Lower leg skin (tissue), 4 donors: ENCODE data around the gene RUFY3. TPM values are rescaled to one million over a fixed set of nuclear protein-coding genes. Genes with fewer than 3 reads are reported as not detected.
A peak's percentile ranks its signal among the peaks of the same experiment; 100 is the strongest.

Experiments
- DNase-seq, 2 donors: peaks; one replicate each; pipeline ENCODE4 v3.0.0-alpha.2; 2019; ENCODE audit warnings: low spot score in 2 of 2
- H3K4me3 ChIP-seq: fragments of 200-600 bp; sonication (generic); 2 replicates; pipeline ENCODE4 v1.5.1; 2017; ENCODE audit warnings: mild to moderate bottlenecking, low read depth; ENCODE audit not compliant: poor library complexity, severe bottlenecking
- POLR2A ChIP-seq, 2 donors: fragments of 450-650 bp; IDR thresholded peaks; one replicate each; pipeline ENCODE4 v1.6.1; 2016 to 2017; ENCODE audit warnings: antibody characterized with exemption in 2 of 2, mild to moderate bottlenecking in 1 of 2, moderate library complexity in 1 of 2
- WGBS, 2 donors: methylation state at CpG; one replicate each; pipeline ENCODE4 v1.1.5; 2018; 5-methylcytosine and 5-hydroxymethylcytosine counted together
- intact Hi-C: fragments of 100-400 bp; cut with DNase I; formaldehyde crosslinking; loops from one replicate; pipeline ENCODE4 v1.15.0; 2023; ENCODE audit warnings: low total_unique reads
- total RNA-seq, 4 donors: library from RNA; depleted of rRNA; stranded (reverse); fragments of >200 nt; gene quantifications; one replicate each; pipeline ENCODE4 v1.1.0, GENCODE V29; 2016
- TF ChIP-seq, protein P1 (sequence below), 3 donors: fragments of 450-650 bp; IDR thresholded peaks; one replicate each; pipeline ENCODE4 v1.5.1; 2016; ENCODE audit warnings: antibody characterized with exemption in 3 of 3, mild to moderate bottlenecking in 3 of 3, moderate library complexity in 2 of 3

The RUFY3 gene
- total RNA-seq, 4 donors from 2014 or later = 54.2 to 88.9 (median 65.7) TPM

DNA sequence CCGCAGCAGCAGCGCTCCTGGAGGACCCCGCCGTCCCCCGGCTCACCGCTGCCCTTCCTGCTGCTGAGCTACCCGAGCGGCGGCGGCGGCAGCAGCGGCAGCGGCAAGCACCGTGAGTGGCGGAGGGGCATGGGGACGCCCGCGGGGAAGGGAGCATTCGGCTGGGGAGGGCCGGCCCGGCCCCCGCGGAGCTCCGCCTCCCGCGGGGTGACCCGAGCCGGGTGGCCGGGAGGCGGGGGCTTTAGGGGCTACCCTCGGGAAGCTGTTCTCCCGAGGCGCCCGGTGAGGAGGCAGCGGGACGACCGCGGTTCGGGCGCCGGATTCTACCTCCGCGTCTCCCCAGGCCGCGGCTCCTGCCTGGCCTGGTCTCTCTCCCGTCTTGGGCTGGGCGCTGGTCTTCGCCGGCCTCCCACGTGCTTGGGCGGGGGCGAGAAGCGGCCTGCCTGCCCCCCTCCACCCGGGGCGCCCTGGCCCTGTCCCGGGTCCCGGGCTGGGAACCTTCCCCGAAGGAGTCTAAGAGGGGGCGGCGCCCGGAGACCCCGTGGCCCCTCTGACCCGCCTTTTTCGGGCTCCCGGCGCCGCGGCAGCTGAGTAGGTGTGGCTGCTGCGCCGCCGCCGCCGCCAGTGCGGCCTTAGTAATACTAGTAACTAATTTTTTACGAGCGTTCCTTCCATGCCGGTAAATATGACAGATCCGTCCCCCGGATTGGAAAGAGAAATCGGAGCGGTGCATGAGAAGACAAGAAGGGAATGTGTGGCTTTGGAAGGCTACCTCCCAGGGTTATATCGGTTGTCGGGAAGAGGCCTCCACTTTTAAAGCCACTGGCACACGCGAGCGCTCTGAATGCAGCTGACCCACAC is 16.4 kb upstream of the RUFY3 start:
- intact Hi-C loops = no loop called here
- WGBS, 2 donors = 0 to 1% methylated on average over 39 to 55 of the region's 86 CpGs
- peak; percentile 65 to 95 for DNase-seq

DNA sequence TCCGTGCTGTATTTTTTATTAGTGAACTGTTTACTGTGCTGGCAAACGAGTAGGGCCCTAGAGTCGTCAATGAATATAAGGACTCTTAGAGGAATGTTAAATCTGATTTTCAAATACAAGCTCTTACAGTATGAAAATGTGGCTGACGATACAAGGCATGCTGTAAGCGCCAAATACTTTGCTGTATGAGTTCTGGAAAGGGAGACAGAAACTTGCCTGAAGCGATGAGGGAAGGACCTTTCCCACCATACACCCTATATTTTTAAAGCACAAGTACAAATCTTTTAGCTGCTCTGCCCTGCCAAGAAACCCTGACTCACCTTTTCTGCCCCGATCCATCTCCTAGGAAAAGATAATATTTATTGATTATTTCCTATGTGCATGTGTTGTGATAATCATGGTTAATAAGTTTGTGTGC is 15.7 kb upstream of the RUFY3 start:
- TF ChIP-seq POLR2A (IDR thresholded peaks at IDR 0.05) = no peak
- TF ChIP-seq, protein P1, sequence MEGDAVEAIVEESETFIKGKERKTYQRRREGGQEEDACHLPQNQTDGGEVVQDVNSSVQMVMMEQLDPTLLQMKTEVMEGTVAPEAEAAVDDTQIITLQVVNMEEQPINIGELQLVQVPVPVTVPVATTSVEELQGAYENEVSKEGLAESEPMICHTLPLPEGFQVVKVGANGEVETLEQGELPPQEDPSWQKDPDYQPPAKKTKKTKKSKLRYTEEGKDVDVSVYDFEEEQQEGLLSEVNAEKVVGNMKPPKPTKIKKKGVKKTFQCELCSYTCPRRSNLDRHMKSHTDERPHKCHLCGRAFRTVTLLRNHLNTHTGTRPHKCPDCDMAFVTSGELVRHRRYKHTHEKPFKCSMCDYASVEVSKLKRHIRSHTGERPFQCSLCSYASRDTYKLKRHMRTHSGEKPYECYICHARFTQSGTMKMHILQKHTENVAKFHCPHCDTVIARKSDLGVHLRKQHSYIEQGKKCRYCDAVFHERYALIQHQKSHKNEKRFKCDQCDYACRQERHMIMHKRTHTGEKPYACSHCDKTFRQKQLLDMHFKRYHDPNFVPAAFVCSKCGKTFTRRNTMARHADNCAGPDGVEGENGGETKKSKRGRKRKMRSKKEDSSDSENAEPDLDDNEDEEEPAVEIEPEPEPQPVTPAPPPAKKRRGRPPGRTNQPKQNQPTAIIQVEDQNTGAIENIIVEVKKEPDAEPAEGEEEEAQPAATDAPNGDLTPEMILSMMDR (IDR thresholded peaks at IDR 0.05) = no peak
- WGBS, 2 donors = 3 to 8% methylated on average over 7 of the region's 7 CpGs

More for the DNA sequence above, 16.4 kb upstream of the RUFY3 start:
- H3K4me3 ChIP-seq = peak overlapping the region; percentile 73
- TF ChIP-seq, protein P1 (IDR thresholded peaks at IDR 0.05) = no peak
- TF ChIP-seq POLR2A (IDR thresholded peaks at IDR 0.05) = no peak

DNA sequence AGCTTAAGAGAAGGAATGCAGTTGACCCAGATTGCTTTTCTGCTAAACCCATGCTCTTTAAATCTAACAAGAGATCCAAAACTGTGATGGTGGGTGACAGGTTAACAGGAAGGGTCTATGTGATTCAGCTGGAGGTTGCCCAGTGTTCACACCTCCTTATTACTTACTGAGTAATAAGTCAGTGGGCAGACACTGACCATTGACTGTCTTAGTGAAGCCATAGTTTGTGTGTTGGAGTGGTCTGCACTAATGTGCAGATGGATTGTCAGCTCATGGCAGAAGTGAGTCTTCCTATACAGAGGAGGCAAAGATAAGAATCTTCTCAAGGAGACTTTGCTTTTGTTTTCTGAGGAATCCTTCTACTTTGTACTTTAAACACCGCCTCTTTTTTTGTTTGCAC is 15.2 kb upstream of the RUFY3 start:
- intact Hi-C loops = no loop called here
- WGBS, 2 donors = 53 to 65% methylated on average over 1 of the region's 1 CpG
- DNase-seq = no peak
- TF ChIP-seq POLR2A (IDR thresholded peaks at IDR 0.05) = no peak
- TF ChIP-seq, protein P1 (IDR thresholded peaks at IDR 0.05) = no peak
- no peak overlapping the region for H3K4me3 ChIP-seq

More for the DNA sequence above, 15.7 kb upstream of the RUFY3 start:
- H3K4me3 ChIP-seq = peak overlapping the region; percentile 73
- intact Hi-C loops = no loop called here
- no peak for DNase-seq

DNA sequence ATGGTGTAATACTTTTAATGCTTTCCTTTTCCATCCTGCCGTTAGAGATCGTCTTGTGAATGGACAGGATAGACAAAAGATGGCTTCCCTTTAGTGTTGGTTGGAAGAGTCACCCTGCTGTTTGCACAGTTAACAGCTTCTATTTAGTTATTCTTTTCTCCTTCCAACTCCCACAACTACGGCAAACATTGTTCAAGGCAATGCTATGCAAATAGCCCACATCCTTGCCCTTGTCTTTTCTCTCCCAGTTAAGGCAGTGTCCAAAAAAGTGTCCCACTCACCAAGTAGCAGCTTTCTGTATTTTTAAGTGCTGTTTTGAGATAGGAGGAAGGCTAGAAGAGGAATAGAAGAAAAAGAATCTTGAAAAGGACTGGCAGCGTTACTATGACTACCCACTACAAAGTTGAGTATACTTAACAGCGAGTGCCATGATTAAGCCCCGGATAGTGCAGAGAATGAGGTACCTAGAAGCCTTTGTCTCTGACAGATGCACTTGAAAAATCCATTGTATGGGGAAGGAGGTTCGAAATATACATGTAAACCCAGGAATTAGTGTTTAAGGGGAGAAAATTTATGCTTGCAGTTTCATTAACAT is 12.1 kb upstream of the RUFY3 start:
- 88% methylated on average over 7 of the region's 7 CpGs for WGBS, 2 donors

DNA sequence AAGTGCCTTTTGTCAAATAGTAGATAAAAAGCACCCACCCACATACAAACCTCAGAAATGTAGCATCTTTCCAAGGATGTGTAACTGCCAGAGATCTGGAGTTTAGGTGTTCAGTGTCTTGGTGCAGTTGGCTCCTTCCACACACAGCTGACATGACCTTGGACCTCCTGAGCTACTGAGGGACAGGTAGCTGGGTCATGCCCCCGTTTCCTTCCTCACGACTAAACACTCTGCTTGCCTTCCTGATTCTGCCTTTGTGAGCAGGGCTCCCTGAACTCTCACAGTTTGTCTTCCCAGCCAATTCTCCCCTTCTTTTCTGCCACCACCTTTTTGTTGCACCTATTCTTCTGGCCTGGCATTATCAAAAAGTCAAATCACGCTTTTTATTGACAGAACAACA is 10.2 kb upstream of the RUFY3 start:
- intact Hi-C loops = no loop called here
- TF ChIP-seq POLR2A (IDR thresholded peaks at IDR 0.05) = no peak
- TF ChIP-seq, protein P1 (IDR thresholded peaks at IDR 0.05) = no peak
- WGBS, 2 donors = 61 to 72% methylated on average over 3 of the region's 3 CpGs
- no peak overlapping the region for H3K4me3 ChIP-seq
- no peak for DNase-seq

More for the DNA sequence above, 12.1 kb upstream of the RUFY3 start:
- TF ChIP-seq POLR2A (IDR thresholded peaks at IDR 0.05) = no peak
- TF ChIP-seq, protein P1 (IDR thresholded peaks at IDR 0.05) = no peak
- H3K4me3 ChIP-seq = no peak overlapping the region
- intact Hi-C loops = no loop called here
- DNase-seq = no peak
